Erythroblast (primary cell): ENCODE measurements around the gene TTLL5.

ENCODE experiments used
- DNase-seq, 2 experiments: peaks; one replicate each; lab custom pipeline; 2025; lab: John Stamatoyannopoulos, UW
- GATA1 ChIP-seq: IDR thresholded peaks from 2 replicates; pipeline ENCODE4 v1.6.1; 2011; ENCODE audit warnings: low read depth, mild to moderate bottlenecking, control low read depth, low read length, moderate library complexity
- POLR2A ChIP-seq: IDR thresholded peaks from 2 replicates; pipeline ENCODE4 v1.6.1; 2011; ENCODE audit warnings: mild to moderate bottlenecking, low read length

TTLL5 gene

GRCh38 chr14:75702122-75702521 lies 41.1 kb downstream of the TTLL5 start:
- no peak for DNase-seq
- TF ChIP-seq GATA1, result no peak
- no peak for TF ChIP-seq POLR2A

DNA sequence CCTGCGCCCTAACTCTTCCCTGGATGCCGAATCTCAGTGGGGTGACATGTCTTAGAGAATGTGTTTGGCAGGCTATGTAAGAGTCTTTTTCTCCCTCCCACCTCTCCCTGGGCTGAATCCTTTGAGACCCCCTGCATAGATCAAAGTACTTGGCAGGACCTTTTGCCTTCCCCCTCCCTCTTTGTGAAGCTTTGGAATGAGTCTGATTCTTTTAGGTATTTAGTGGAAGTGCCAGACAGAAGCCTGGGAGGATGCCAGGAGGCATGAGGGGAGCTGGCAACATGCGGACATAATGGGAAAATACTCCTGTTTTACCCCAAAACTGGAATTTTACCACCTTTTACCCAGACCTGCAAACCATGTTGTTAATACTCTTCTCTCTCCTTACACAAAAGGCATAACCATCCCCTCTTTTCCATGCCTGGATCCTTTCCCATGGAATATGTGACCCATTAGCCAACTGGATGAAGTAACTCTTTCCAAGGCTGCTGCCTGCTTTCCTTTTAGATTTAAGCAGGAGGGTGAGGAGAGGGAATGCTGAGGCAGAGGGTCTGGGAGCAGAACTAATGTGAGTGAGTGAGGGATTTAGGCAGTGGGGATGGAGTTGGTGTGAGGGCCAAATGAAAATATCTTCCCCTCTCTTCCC lies 41.7 kb downstream of the TTLL5 start:
- no peak for TF ChIP-seq POLR2A
- no peak for TF ChIP-seq GATA1
- DNase-seq, result no peak

DNA sequence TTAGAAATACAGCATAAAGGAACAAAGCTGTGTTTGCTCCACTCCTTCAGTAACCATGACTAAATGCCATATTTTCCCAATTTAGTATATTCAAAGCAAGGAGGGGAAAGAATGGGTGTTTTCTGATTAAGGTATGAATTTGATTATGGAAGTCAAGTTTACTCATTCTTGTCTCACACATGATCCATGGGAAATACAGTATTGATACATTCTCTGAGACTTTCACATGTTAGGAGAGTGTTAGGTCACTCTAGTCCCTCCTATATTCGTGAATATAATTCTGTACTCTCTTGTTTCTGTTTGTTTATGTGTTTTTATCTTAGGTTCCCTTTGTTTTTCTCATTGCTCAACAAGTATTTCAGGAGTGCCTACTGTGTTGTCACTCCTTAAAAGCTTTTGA lies 42.4 kb downstream of the TTLL5 start:
- TF ChIP-seq GATA1 (no peak), POLR2A (no peak)
- no peak for DNase-seq

DNA sequence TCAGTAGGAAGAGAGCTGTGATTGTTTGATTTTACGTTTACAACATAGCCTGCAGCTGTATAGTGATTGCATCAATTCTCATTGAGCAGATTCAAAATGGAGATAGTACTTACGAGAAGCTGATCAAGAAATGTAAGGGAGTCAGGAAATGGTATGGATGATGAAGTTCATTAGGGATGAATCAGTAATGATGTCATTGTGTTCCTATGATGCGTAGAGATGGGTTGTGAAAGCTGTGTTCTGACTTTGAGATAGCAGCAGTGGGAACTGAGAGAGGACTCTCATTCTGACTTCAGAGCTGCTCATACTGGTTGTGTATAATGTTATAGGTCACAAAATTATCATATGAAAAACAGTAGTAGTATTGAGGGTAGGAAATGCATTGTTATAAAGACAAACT lies 44.0 kb downstream of the TTLL5 start:
- TF ChIP-seq GATA1 (no peak), POLR2A (no peak)

DNA sequence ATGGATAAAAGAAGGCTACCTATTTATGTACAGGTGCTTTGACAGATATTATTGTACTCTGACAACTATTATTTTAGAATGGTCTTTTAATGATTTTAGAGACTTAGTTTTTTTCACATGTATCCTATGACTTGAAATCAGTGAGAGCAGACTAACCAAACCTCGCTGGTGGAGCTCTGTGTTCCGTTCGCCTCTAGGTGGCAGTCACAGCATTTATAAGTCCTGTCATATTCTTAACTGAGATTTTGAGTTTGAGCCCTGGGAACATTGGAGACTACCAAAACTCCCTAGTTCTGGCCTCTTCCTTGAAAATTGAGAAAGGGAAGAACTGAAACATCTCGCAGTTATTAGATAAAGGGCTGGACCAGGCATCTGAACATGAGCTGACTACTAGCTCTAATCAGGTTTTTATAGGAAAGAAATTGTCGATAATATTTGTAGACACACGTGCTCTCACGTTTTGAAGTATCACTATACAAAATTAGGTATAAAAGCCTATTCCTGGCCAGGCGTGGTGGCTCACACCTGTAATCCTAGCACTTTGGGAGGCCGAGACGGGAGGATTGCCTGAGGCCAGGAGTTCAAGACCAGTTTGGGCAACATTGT lies 48.3 kb downstream of the TTLL5 start:
- TF ChIP-seq POLR2A (no peak), GATA1 (no peak)
- peak; percentile 73 to 82 for DNase-seq

More for the DNA sequence above, 44.0 kb downstream of the TTLL5 start:
- peak in 1 of 2 experiments; percentile 1 for DNase-seq

DNA sequence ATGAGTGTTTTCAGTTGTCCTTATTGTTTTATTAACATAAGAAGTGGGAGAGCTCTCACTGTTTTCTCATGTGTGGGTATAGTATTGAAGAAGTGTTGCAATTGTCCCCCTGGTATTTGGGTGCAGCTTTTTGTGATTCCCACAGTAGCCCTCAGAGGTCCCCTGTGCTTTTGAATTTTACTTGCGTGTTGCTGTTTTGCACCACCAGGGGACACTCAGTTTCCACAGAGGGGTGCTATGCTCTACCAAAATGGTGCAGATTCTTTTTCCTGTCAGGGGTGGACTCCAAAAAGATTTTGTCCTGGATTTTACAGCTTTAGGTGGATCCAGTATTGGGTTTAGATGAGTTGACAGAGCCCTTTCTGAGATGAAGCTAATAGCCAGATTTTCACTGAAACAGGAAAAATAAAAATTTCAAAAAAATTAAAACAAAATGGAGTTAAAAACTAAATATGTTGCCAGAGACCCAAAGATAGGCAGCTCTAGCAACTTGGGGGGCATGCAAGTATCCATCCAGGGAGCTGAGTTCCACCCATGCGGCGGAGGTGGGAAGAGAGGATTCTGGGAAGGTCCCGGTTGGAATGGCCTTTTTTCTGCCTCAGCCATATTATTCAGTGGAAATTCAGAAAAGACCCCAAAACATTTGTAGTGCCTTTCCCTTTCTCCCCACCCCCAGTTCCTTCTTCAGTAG lies 50.2 kb downstream of the TTLL5 start:
- peak; percentile 33 to 45 for DNase-seq
- no peak for TF ChIP-seq POLR2A
- TF ChIP-seq GATA1, result no peak

DNA sequence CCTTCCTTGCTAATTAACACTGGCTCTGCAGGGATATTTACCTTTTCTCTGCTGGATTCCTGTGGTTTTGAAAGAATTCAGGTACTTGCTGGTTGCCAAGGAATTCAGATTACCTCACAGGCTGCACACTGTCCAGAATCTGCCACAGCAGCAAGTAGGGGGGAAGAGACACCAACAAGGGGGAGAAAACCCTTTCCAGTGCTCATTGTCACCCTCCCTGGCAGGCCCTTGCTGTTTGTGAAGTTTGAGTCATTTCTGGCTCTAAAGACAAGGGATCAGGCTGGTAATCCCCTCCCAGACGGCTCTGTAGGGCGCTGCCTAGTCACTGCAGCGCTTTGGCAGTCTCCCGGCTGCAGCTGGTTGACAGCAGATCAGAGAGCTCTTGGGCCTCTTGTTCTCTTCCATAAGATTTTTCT lies 50.8 kb downstream of the TTLL5 start:
- no peak for DNase-seq
- TF ChIP-seq GATA1, result no peak
- TF ChIP-seq POLR2A, result no peak

GRCh38 chr14:75714991-75715390 lies 53.9 kb downstream of the TTLL5 start:
- TF ChIP-seq GATA1, result no peak
- TF ChIP-seq POLR2A, result no peak
- no peak for DNase-seq

- TF ChIP-seq POLR2A, result no peak
- no peak for TF ChIP-seq GATA1
- DNase-seq, result no peak
Observed at GRCh38 chr14:75715926-75716780, 55.1 kb downstream of the TTLL5 start.

DNA sequence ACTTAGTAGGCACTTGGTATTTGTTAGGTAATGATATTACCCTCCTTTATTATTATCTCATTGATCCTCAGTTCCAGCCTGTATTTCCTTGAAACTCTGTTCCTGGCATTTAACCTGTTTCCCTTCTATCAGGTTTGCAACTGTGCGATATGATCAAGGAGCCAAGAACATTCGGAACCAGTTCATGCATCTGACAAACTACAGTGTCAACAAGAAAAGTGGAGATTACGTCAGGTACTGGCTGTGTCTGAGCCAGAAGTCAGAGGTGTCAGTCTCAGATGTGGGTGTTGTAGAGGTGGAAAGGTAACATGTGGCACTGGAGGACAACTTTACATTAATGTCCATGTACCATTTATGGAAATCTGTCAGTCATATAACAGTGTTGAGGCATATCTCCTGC lies 56.7 kb downstream of the TTLL5 start:
- DNase-seq, result no peak
- no peak for TF ChIP-seq GATA1
- TF ChIP-seq POLR2A, result no peak

- no peak for TF ChIP-seq POLR2A
- TF ChIP-seq GATA1, result no peak
- DNase-seq, result no peak
Observed at GRCh38 chr14:75718199-75718598, 57.2 kb downstream of the TTLL5 start.

DNA sequence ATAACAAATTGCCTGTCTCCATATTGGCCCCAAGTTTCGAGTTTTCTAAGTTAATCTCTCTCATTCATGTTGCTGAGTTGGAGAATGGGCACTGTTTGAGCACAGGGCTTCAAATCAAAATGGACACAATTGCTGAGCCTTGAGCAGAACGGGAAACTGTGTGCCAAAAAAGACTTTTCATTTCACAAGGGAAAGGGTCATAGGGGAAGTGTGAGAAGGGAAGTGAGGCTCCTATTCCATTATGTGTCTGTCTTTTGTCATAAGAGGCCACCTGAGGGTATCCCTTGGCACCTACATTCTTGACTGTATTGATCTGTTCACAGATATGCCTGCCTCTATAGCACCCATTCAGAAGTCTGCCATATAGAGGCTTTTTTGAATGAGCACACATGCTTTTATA lies 59.1 kb downstream of the TTLL5 start:
- DNase-seq, result no peak
- TF ChIP-seq POLR2A (no peak), GATA1 (no peak)

DNA sequence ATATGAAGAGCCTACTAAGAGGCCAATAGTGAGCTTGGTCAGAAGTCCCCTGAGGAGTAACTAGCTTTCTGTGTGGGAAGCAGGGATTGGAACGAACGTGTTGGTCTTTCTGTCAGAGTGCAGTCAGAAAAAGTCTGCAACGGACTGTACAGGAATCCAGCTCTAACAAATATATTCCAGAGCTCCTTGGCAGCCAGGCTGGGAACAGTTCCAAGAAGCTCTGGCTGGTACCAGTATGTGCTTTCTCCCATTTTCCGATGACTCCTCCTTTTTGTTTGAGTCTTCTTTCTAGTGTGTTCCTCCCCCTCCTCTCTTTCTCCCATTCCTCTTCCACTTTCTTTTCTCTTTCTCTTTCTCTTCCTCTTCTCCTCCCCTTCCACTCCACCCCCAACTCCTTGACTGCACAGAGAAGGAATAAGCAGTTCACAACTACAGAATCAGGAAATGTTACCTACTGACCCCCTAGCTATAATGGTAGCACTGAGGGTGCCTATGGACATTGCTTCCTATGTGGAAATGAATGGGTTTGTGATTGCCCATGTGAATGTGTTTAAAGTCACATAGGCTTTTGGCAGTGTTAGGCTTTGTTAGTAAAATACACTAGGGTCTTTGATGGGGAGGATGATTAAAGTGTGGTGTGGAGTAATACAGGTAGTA lies 59.9 kb downstream of the TTLL5 start:
- DNase-seq, result no peak
- TF ChIP-seq POLR2A (no peak), GATA1 (no peak)

DNA sequence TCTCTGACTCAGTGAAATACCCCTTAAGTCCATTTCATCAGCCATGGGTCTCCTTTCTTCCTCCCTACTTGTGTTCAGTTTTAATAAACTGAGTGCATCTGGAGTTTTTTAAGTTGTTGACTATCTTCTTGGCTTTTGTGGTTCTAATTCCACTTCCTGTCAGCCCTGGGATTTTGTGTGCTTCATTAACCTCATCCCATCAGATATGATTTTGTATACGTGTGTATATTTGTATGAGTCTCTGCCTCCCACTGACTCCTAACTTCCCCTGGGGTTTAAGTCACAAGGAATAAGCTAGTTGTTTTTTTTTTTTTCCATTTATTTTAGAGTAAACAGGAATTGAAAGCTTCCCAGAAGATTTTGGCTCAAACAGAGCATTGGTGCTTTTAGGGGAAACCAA lies 62.7 kb downstream of the TTLL5 start:
- no peak for DNase-seq
- TF ChIP-seq GATA1 (no peak), POLR2A (no peak)
